ENCODE data around the gene METTL25. TPM values are rescaled to one million over a fixed set of nuclear protein-coding genes. Genes with fewer than 3 reads are reported as not detected.

Gene METTL25
- total RNA-seq, 4 donors from 2014 or later, result 10.5 to 13.0 (median 11.8) TPM

- Histone ChIP-seq H3K4me3 (no peak overlapping the region), H3K27me3 (no peaks in the 10 kb centered on the region), H3K36me3 (no peaks in the 10 kb centered on the region), H3K9me3 (no peaks in the 10 kb centered on the region), H3K27ac (no peak overlapping the region), H3K4me1 (no peaks in the 10 kb centered on the region)
- in situ Hi-C loops (cut with MboI; ENCODE audit: low sequenced_read_pairs in 4 of 4), result no loop called here
- DNase-seq, result no peak
- intact Hi-C loops (cut with DNase I; ENCODE audit: low total_unique reads), result no loop called here
- TF ChIP-seq POLR2A (IDR thresholded peaks at IDR 0.05), result no peak
- TF ChIP-seq CTCF (IDR thresholded peaks at IDR 0.05 in 4 of 5, conservative IDR thresholded peaks at IDR 0.05 in 1 of 5), result no peak
- ATAC-seq, result no peak
These were observed 128.4 kb downstream of the METTL25 start for GRCh38 chr12:82486524-82487235.

- Histone ChIP-seq H3K27ac (no peak overlapping the region), H3K9me3 (no peaks in the 10 kb centered on the region), H3K36me3 (no peaks in the 10 kb centered on the region), H3K27me3 (no peaks in the 10 kb centered on the region), H3K4me3 (no peak overlapping the region), H3K4me1 (no peaks in the 10 kb centered on the region)
- no peak for DNase-seq
- no peak for TF ChIP-seq POLR2A (IDR thresholded peaks at IDR 0.05)
- no peak for TF ChIP-seq CTCF (IDR thresholded peaks at IDR 0.05 in 4 of 5, conservative IDR thresholded peaks at IDR 0.05 in 1 of 5)
- in situ Hi-C loops (cut with MboI; ENCODE audit: low sequenced_read_pairs in 4 of 4), result no loop called here
- intact Hi-C loops (cut with DNase I; ENCODE audit: low total_unique reads), result no loop called here
- no peak for ATAC-seq
These were observed 146.1 kb downstream of the METTL25 start for GRCh38 chr12:82504409-82504808.

GRCh38 chr12:82505150-82505549, 146.8 kb downstream of the METTL25 start:
- in situ Hi-C loops (cut with MboI; ENCODE audit: low sequenced_read_pairs in 4 of 4), result no loop called here
- no peak overlapping the region for H3K4me3 ChIP-seq
- intact Hi-C loops (cut with DNase I; ENCODE audit: low total_unique reads), result no loop called here

GRCh38 chr12:82507686-82508085, 149.4 kb downstream of the METTL25 start:
- TF ChIP-seq POLR2A (IDR thresholded peaks at IDR 0.05), result no peak
- TF ChIP-seq CTCF (IDR thresholded peaks at IDR 0.05 in 4 of 5, conservative IDR thresholded peaks at IDR 0.05 in 1 of 5), result no peak
- intact Hi-C loops (cut with DNase I; ENCODE audit: low total_unique reads), result no loop called here
- in situ Hi-C loops (cut with MboI; ENCODE audit: low sequenced_read_pairs in 4 of 4), result no loop called here

More at GRCh38 chr12:82505150-82505549, 146.8 kb downstream of the METTL25 start:
- ATAC-seq (no peak), DNase-seq (no peak)
- Histone ChIP-seq H3K36me3 (no peaks in the 10 kb centered on the region), H3K4me1 (no peaks in the 10 kb centered on the region), H3K27me3 (no peaks in the 10 kb centered on the region), H3K9me3 (no peaks in the 10 kb centered on the region), H3K27ac (no peak overlapping the region)
- no peak for TF ChIP-seq POLR2A (IDR thresholded peaks at IDR 0.05)
- TF ChIP-seq CTCF (IDR thresholded peaks at IDR 0.05 in 4 of 5, conservative IDR thresholded peaks at IDR 0.05 in 1 of 5), result no peak

GRCh38 chr12:82510386-82510785, 152.1 kb downstream of the METTL25 start:
- H3K36me3 ChIP-seq, result no peaks in the 10 kb centered on the region
- H3K9me3 ChIP-seq, result no peaks in the 10 kb centered on the region
- intact Hi-C loops (cut with DNase I; ENCODE audit: low total_unique reads) (no loop called here), in situ Hi-C loops (cut with MboI; ENCODE audit: low sequenced_read_pairs in 4 of 4) (no loop called here)
- no peak for ATAC-seq
- no peak overlapping the region for H3K27ac ChIP-seq
- H3K27me3 ChIP-seq, result no peaks in the 10 kb centered on the region
- H3K4me1 ChIP-seq, result no peaks in the 10 kb centered on the region
- no peak overlapping the region for H3K4me3 ChIP-seq
- no peak for TF ChIP-seq CTCF (IDR thresholded peaks at IDR 0.05 in 4 of 5, conservative IDR thresholded peaks at IDR 0.05 in 1 of 5)
- no peak for TF ChIP-seq POLR2A (IDR thresholded peaks at IDR 0.05)
- no peak for DNase-seq

More at GRCh38 chr12:82507686-82508085, 149.4 kb downstream of the METTL25 start:
- Histone ChIP-seq H3K4me3 (no peak overlapping the region), H3K27me3 (no peaks in the 10 kb centered on the region), H3K9me3 (no peaks in the 10 kb centered on the region), H3K4me1 (no peaks in the 10 kb centered on the region), H3K36me3 (no peaks in the 10 kb centered on the region), H3K27ac (no peak overlapping the region)
- DNase-seq (no peak), ATAC-seq (no peak)
